ENCODE results near the gene C1orf21.

The C1orf21 gene

DNA sequence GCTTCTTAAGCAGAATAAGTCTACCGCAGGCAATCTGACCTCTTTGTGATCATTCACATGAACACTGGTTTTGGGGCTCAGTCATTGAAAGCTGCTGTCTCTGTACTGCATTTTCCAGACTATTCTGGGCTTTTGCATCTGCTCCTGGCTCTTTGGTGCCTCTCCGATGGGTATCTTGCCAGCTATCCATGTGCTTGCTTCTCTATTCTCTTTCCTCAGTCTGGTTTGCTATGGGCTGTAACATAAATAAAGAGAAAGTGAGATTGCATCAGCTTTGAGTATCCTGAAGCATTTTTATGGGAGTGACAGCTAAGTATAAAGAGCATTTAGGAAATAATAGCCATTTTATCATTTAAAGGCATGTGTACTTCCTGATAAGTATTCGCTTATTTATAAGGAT lies 70.7 kb downstream of the C1orf21 start:
- H3K27me3 ChIP-seq (ENCODE audit: insufficient read depth, low read length) = no peaks in the 10 kb centered on the region
- H3K9me3 ChIP-seq (ENCODE audit: insufficient read depth, low read depth, low read length) = no peaks in the 10 kb centered on the region
- H4K8ac ChIP-seq (ENCODE audit: low read depth, low read length) = no peak overlapping the region
- no peak overlapping the region for H3K14ac ChIP-seq (ENCODE audit: low read length)
- H3K23ac ChIP-seq (ENCODE audit: low read length) = no peak overlapping the region
- H3K4me2 ChIP-seq (ENCODE audit: low read length) = no peak overlapping the region
- no CpG with 5 or more reads among the region's 3 CpGs for WGBS (ENCODE audit: extremely low coverage, insufficient coverage, insufficient read length)
- peak overlapping the region; percentile 67 for H3K4ac ChIP-seq (ENCODE audit: low read depth, low read length)
- H4K91ac ChIP-seq (ENCODE audit: low read depth, low read length) = no peak overlapping the region
- peaks cover 2% of the 10 kb centered on the region for H3K79me2 ChIP-seq (ENCODE audit: control insufficient read depth, insufficient read depth, low read length, poor library complexity)
- H2BK12ac ChIP-seq (ENCODE audit: low read length) = no peak overlapping the region
- no peak overlapping the region for H3K4me3 ChIP-seq (ENCODE audit: low read depth, low read length)
- H3K4me1 ChIP-seq (ENCODE audit: control insufficient read depth in 1 of 2, insufficient read depth in 2 of 2, low read length in 2 of 2) = peaks cover 6 to 17% of the 10 kb centered on the region in 2 experiments
- H2AK5ac ChIP-seq (ENCODE audit: low read length) = no peak overlapping the region
- H4K12ac ChIP-seq (ENCODE audit: low read depth, low read length) = no peak overlapping the region
- no peak overlapping the region for H2BK5ac ChIP-seq (ENCODE audit: low read depth, low read length, poor library complexity)
- H3K36me3 ChIP-seq (ENCODE audit: control insufficient read depth in 1 of 2, insufficient read depth in 2 of 2, low read length in 2 of 2) = peaks cover 0 to 2% of the 10 kb centered on the region in 2 experiments
- no peak overlapping the region for H2BK120ac ChIP-seq (ENCODE audit: insufficient read depth, low read length, poor library complexity)
- peaks cover 4% of the 10 kb centered on the region for H3K79me1 ChIP-seq (ENCODE audit: low read length)
- no peak overlapping the region for H2AFZ ChIP-seq (ENCODE audit: insufficient read depth, low read length, poor library complexity)
- no peak for DNase-seq
- H3K27ac ChIP-seq (ENCODE audit: low read depth, low read length) = no peak overlapping the region
- H3K18ac ChIP-seq (ENCODE audit: low read length) = no peak overlapping the region
- no peak overlapping the region for H3K9ac ChIP-seq (ENCODE audit: low read length)

- Histone ChIP-seq H3K14ac (ENCODE audit: low read length) (no peak overlapping the region), H3K4me3 (ENCODE audit: low read depth, low read length) (no peak overlapping the region), H3K9me3 (ENCODE audit: insufficient read depth, low read depth, low read length) (no peaks in the 10 kb centered on the region), H4K8ac (ENCODE audit: low read depth, low read length) (no peak overlapping the region), H2BK12ac (ENCODE audit: low read length) (no peak overlapping the region), H3K4ac (ENCODE audit: low read depth, low read length) (no peak overlapping the region), H2BK5ac (ENCODE audit: low read depth, low read length, poor library complexity) (no peak overlapping the region), H2AK5ac (ENCODE audit: low read length) (no peak overlapping the region), H3K4me1 (ENCODE audit: control insufficient read depth in 1 of 2, insufficient read depth in 2 of 2, low read length in 2 of 2) (peaks cover 6 to 11% of the 10 kb centered on the region in 2 experiments), H3K27me3 (ENCODE audit: insufficient read depth, low read length) (no peaks in the 10 kb centered on the region), H3K4me2 (ENCODE audit: low read length) (no peak overlapping the region), H4K91ac (ENCODE audit: low read depth, low read length) (no peak overlapping the region), H3K18ac (ENCODE audit: low read length) (no peak overlapping the region), H3K27ac (ENCODE audit: low read depth, low read length) (no peak overlapping the region), H2AFZ (ENCODE audit: insufficient read depth, low read length, poor library complexity) (no peak overlapping the region), H3K79me2 (ENCODE audit: control insufficient read depth, insufficient read depth, low read length, poor library complexity) (no peaks in the 10 kb centered on the region), H3K79me1 (ENCODE audit: low read length) (peaks cover 6% of the 10 kb centered on the region), H2BK120ac (ENCODE audit: insufficient read depth, low read length, poor library complexity) (no peak overlapping the region), H3K9ac (ENCODE audit: low read length) (no peak overlapping the region), H3K36me3 (ENCODE audit: control insufficient read depth in 1 of 2, insufficient read depth in 2 of 2, low read length in 2 of 2) (peaks cover 0 to 2% of the 10 kb centered on the region in 2 experiments), H4K12ac (ENCODE audit: low read depth, low read length) (no peak overlapping the region), H3K23ac (ENCODE audit: low read length) (no peak overlapping the region)
- no CpG with 5 or more reads among the region's 5 CpGs for WGBS (ENCODE audit: extremely low coverage, insufficient coverage, insufficient read length)
- no peak for DNase-seq
Observed at GRCh38 chr1:184461321-184461720, 74.5 kb downstream of the C1orf21 start.

GRCh38 chr1:184462155-184462554 lies 75.3 kb downstream of the C1orf21 start:
- no peak overlapping the region for H3K27ac ChIP-seq (ENCODE audit: low read depth, low read length)
- peaks cover 6 to 11% of the 10 kb centered on the region in 2 experiments for H3K4me1 ChIP-seq (ENCODE audit: control insufficient read depth in 1 of 2, insufficient read depth in 2 of 2, low read length in 2 of 2)
- H2BK12ac ChIP-seq (ENCODE audit: low read length) = no peak overlapping the region
- no peaks in the 10 kb centered on the region for H3K79me2 ChIP-seq (ENCODE audit: control insufficient read depth, insufficient read depth, low read length, poor library complexity)
- H3K9ac ChIP-seq (ENCODE audit: low read length) = no peak overlapping the region
- no CpG with 5 or more reads among the region's 3 CpGs for WGBS (ENCODE audit: extremely low coverage, insufficient coverage, insufficient read length)
- no peak overlapping the region for H2AK5ac ChIP-seq (ENCODE audit: low read length)
- H3K4ac ChIP-seq (ENCODE audit: low read depth, low read length) = no peak overlapping the region
- no peaks in the 10 kb centered on the region for H3K27me3 ChIP-seq (ENCODE audit: insufficient read depth, low read length)
- DNase-seq = peak in 1 of 2 donors; percentile 16
- H2BK120ac ChIP-seq (ENCODE audit: insufficient read depth, low read length, poor library complexity) = no peak overlapping the region
- H2BK5ac ChIP-seq (ENCODE audit: low read depth, low read length, poor library complexity) = no peak overlapping the region
- no peak overlapping the region for H3K18ac ChIP-seq (ENCODE audit: low read length)
- H3K14ac ChIP-seq (ENCODE audit: low read length) = no peak overlapping the region
- H3K36me3 ChIP-seq (ENCODE audit: control insufficient read depth in 1 of 2, insufficient read depth in 2 of 2, low read length in 2 of 2) = peaks cover 0 to 2% of the 10 kb centered on the region in 2 experiments
- no peak overlapping the region for H4K8ac ChIP-seq (ENCODE audit: low read depth, low read length)
- H3K4me2 ChIP-seq (ENCODE audit: low read length) = no peak overlapping the region
- no peak overlapping the region for H2AFZ ChIP-seq (ENCODE audit: insufficient read depth, low read length, poor library complexity)
- H3K23ac ChIP-seq (ENCODE audit: low read length) = no peak overlapping the region
- no peaks in the 10 kb centered on the region for H3K9me3 ChIP-seq (ENCODE audit: insufficient read depth, low read depth, low read length)
- H4K12ac ChIP-seq (ENCODE audit: low read depth, low read length) = no peak overlapping the region
- peaks cover 7% of the 10 kb centered on the region for H3K79me1 ChIP-seq (ENCODE audit: low read length)
- no peak overlapping the region for H4K91ac ChIP-seq (ENCODE audit: low read depth, low read length)
- no peak overlapping the region for H3K4me3 ChIP-seq (ENCODE audit: low read depth, low read length)

GRCh38 chr1:184462990-184463389 lies 76.2 kb downstream of the C1orf21 start:
- no peak overlapping the region for H3K4me2 ChIP-seq (ENCODE audit: low read length)
- H2AFZ ChIP-seq (ENCODE audit: insufficient read depth, low read length, poor library complexity) = no peak overlapping the region
- WGBS (ENCODE audit: extremely low coverage, insufficient coverage, insufficient read length) = no CpG with 5 or more reads among the region's 5 CpGs
- H3K27me3 ChIP-seq (ENCODE audit: insufficient read depth, low read length) = no peaks in the 10 kb centered on the region
- H3K23ac ChIP-seq (ENCODE audit: low read length) = no peak overlapping the region
- no peak overlapping the region for H3K4me3 ChIP-seq (ENCODE audit: low read depth, low read length)
- no peak overlapping the region for H4K12ac ChIP-seq (ENCODE audit: low read depth, low read length)
- peaks cover 0 to 2% of the 10 kb centered on the region in 2 experiments for H3K36me3 ChIP-seq (ENCODE audit: control insufficient read depth in 1 of 2, insufficient read depth in 2 of 2, low read length in 2 of 2)
- no peak overlapping the region for H2AK5ac ChIP-seq (ENCODE audit: low read length)
- no peak overlapping the region for H2BK120ac ChIP-seq (ENCODE audit: insufficient read depth, low read length, poor library complexity)
- H4K8ac ChIP-seq (ENCODE audit: low read depth, low read length) = no peak overlapping the region
- no peaks in the 10 kb centered on the region for H3K79me2 ChIP-seq (ENCODE audit: control insufficient read depth, insufficient read depth, low read length, poor library complexity)
- H3K18ac ChIP-seq (ENCODE audit: low read length) = no peak overlapping the region
- H2BK5ac ChIP-seq (ENCODE audit: low read depth, low read length, poor library complexity) = no peak overlapping the region
- DNase-seq = no peak
- H2BK12ac ChIP-seq (ENCODE audit: low read length) = no peak overlapping the region
- H3K27ac ChIP-seq (ENCODE audit: low read depth, low read length) = no peak overlapping the region
- no peak overlapping the region for H4K91ac ChIP-seq (ENCODE audit: low read depth, low read length)
- H3K9me3 ChIP-seq (ENCODE audit: insufficient read depth, low read depth, low read length) = no peaks in the 10 kb centered on the region
- H3K9ac ChIP-seq (ENCODE audit: low read length) = no peak overlapping the region
- peaks cover 9% of the 10 kb centered on the region for H3K79me1 ChIP-seq (ENCODE audit: low read length)
- no peak overlapping the region for H3K14ac ChIP-seq (ENCODE audit: low read length)
- peaks cover 6 to 11% of the 10 kb centered on the region in 2 experiments for H3K4me1 ChIP-seq (ENCODE audit: control insufficient read depth in 1 of 2, insufficient read depth in 2 of 2, low read length in 2 of 2)
- no peak overlapping the region for H3K4ac ChIP-seq (ENCODE audit: low read depth, low read length)

Data from trophoblast cell (in vitro differentiated cells and primary cell).